Measurements from ENCODE around the gene HS1BP3. TPM values are rescaled to one million over a fixed set of nuclear protein-coding genes. Genes with fewer than 3 reads are reported as not detected.

Gene HS1BP3
- polyA plus RNA-seq, 2 of the 4 experiments (the other 2 are of a cell fraction) = 12.4 to 23.5 TPM

GRCh38 chr2:20599861-20600461 is 50.9 kb downstream of the HS1BP3 start:
- no peak for TF ChIP-seq TFCP2L1 (CRISPR knock-in tag; IDR thresholded peaks at IDR 0.05)
- TF ChIP-seq TP53 (CRISPR knock-in tag; IDR thresholded peaks at IDR 0.05) = no peak
- no peak for TF ChIP-seq ZFP36 (IDR thresholded peaks at IDR 0.05; ENCODE audit: borderline replicate concordance, partially characterized antibody)
- TF ChIP-seq ZC3H11A (IDR thresholded peaks at IDR 0.05) = no peak
- no peak for TF ChIP-seq CBX8 (IDR thresholded peaks at IDR 0.05)
- no peak for TF ChIP-seq BCL3 (IDR thresholded peaks at IDR 0.05)
- TF ChIP-seq MAX (IDR thresholded peaks at IDR 0.05) = no peak

GRCh38 chr2:20599001-20599600 is 51.8 kb downstream of the HS1BP3 start:
- Histone ChIP-seq H3K9me3 (no peaks in the 10 kb centered on the region), H3K4me2 (no peak overlapping the region), H3K4me3 (no peak overlapping the region), H3K27ac (peak overlapping the region; percentile 19 to 63; a peak in 4 of 6 replicates), H3K4me1 (peaks cover 34% of the 10 kb centered on the region)
- TF ChIP-seq ZSCAN20 (CRISPR knock-in tag; IDR thresholded peaks at IDR 0.05) = no peak
- no peak for TF ChIP-seq NPAS2 (CRISPR knock-in tag; IDR thresholded peaks at IDR 0.05; ENCODE audit: borderline replicate concordance)
- FAIRE-seq (no peak), DNase-seq (ENCODE audit: low read depth in 1 of 2, low spot score in 1 of 2) (no peak), ATAC-seq (no peak)
- ChIA-PET CTCF (interaction anchor here (0.7 to 12.0 kb wide), 21 partner anchors 9 to 194 kb away, joined by 3 to 112 read pairs (median 4); partner anchors contain the start of gene HS1BP3), POLR2A (interaction anchor here (7.3 kb wide), 1 partner anchor 152 kb away, joined by 51 read pairs; the partner anchor contains the start of gene RHOB)
- WGBS (ENCODE audit: missing lambda C conversion rate) = 80% methylated on average over 12 of the region's 12 CpGs

More at GRCh38 chr2:20599861-20600461, 50.9 kb downstream of the HS1BP3 start:
- FAIRE-seq (no peak), ATAC-seq (no peak), DNase-seq (ENCODE audit: low read depth in 1 of 2, low spot score in 1 of 2) (no peak)
- Histone ChIP-seq H3K9me3 (no peaks in the 10 kb centered on the region), H3K4me2 (no peak overlapping the region), H3K4me1 (peaks cover 27% of the 10 kb centered on the region), H3K27ac (peak overlapping the region; percentile 7 to 63; a peak in 4 of 6 replicates), H3K4me3 (no peak overlapping the region)
- WGBS (ENCODE audit: missing lambda C conversion rate) = 89% methylated on average over 10 of the region's 10 CpGs
- ChIA-PET CTCF (interaction anchor here (0.6 to 12.0 kb wide), 22 partner anchors 9 to 338 kb away, joined by 3 to 112 read pairs (median 4); partner anchors contain the start of genes HS1BP3 and RHOB), POLR2A (interaction anchor here (7.3 kb wide), 1 partner anchor 153 kb away, joined by 51 read pairs; the partner anchor contains the start of gene RHOB)

- no peak overlapping the region for H3K4me2 ChIP-seq
- H3K4me1 ChIP-seq = peaks cover 46% of the 10 kb centered on the region
- no peak for FAIRE-seq
- no peak for ATAC-seq
- ChIA-PET CTCF (interaction anchor here (0.9 to 12.0 kb wide), 7 partner anchors 18 to 201 kb away, joined by 3 to 112 read pairs (median 5); no protein-coding TSS in a partner anchor), POLR2A (interaction anchor here (7.3 kb wide), 1 partner anchor 151 kb away, joined by 51 read pairs; the partner anchor contains the start of gene RHOB)
- H3K9me3 ChIP-seq = no peaks in the 10 kb centered on the region
- DNase-seq (ENCODE audit: low read depth in 1 of 2, low spot score in 1 of 2) = no peak
- TF ChIP-seq BCL3 (IDR thresholded peaks at IDR 0.05) (no peak), SMC3 (IDR thresholded peaks at IDR 0.05) (no peak), POLR2A (IDR thresholded peaks at IDR 0.05; ENCODE audit: low read length) (no peak)
- H3K27ac ChIP-seq = peak overlapping the region; percentile 25 to 75; a peak in 2 of 6 replicates
- no peak overlapping the region for H3K4me3 ChIP-seq
- 88% methylated on average over 6 of the region's 6 CpGs for WGBS (ENCODE audit: missing lambda C conversion rate)
Observed at GRCh38 chr2:20597860-20598183, 53.1 kb downstream of the HS1BP3 start.

DNA sequence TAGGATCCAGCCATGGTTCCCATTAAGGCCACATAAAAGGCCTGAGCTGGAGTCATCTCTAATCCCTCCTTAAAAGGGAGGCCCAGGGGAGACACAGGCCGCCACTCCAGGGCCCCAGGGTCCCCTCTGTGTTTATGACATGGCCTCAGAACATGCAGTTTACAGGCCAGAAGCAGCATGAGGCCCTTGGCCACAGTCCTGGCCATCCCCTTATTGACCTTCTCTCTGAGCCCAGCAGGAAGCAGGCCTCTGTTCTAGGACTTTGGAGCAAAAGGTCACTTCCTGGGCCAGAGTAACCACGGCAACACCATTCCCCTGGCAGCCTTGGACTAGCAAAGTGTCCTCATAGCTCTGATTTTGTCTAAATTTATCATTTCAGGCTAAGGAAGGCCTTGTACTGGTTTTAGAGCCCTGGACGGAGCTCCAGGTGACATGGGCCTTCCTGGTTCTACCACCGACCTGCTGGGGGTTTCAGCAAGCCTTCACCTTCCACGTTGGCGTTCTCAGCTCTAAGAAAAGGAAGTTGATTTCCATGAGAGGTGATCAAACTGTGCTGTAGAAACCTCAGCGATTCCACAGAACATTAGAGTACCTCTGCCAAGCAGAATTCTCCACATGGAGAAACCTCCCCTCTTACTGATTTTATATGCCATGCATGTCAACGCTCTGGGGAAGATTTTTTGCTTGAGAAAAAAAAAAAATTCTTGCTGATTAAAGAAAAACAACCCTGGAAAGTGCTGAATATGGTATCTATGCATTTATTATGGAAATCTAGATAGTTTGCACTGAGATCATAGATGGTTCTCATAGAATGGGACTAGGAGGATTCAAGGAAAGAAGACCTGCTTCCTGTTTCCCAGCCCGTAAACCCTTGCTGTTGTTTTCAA is 53.7 kb downstream of the HS1BP3 start:
- ChIA-PET POLR2A (interaction anchor here (0.5 to 7.3 kb wide), 2 partner anchors 40 to 150 kb away, joined by 3 to 51 read pairs; partner anchors contain the start of gene RHOB), CTCF (interaction anchor here (0.7 to 12.0 kb wide), 12 partner anchors 8 to 186 kb away, joined by 3 to 112 read pairs (median 4); partner anchors contain the start of gene HS1BP3)
- WGBS (ENCODE audit: missing lambda C conversion rate) = 77% methylated on average over 9 of the region's 9 CpGs
- no peak for ATAC-seq
- FAIRE-seq = no peak
- no peak overlapping the region for H3K4me3 ChIP-seq
- H3K27ac ChIP-seq = peak overlapping the region; percentile 75 to 89; a peak in 5 of 6 replicates
- H3K9me3 ChIP-seq = no peaks in the 10 kb centered on the region
- no peak for TF ChIP-seq PHF8 (IDR thresholded peaks at IDR 0.05; ENCODE audit: borderline replicate concordance, low read depth)
- no peak for TF ChIP-seq MYC (IDR thresholded peaks at IDR 0.05; ENCODE audit: borderline replicate concordance, low read length)
- TF ChIP-seq E2F6 (IDR thresholded peaks at IDR 0.05; ENCODE audit: borderline replicate concordance, low read depth) = no peak
- 0 out of 2 replicates have a peak, but pooled peaks have one; percentile 46 for TF ChIP-seq ESRRA (IDR thresholded peaks at IDR 0.05; ENCODE audit: borderline replicate concordance, low read length)
- TF ChIP-seq RAD21 (conservative IDR thresholded peaks at IDR 0.05 in 1 of 2, IDR thresholded peaks at IDR 0.05 in 1 of 2) = no peak
- TF ChIP-seq ZFP36 (IDR thresholded peaks at IDR 0.05; ENCODE audit: borderline replicate concordance, partially characterized antibody) = no peak
- no peak for TF ChIP-seq FOSB (CRISPR knock-in tag; IDR thresholded peaks at IDR 0.05)
- no peak for TF ChIP-seq NPAS2 (CRISPR knock-in tag; IDR thresholded peaks at IDR 0.05; ENCODE audit: borderline replicate concordance)
- no peak for TF ChIP-seq POLR2AphosphoS2 (conservative IDR thresholded peaks at IDR 0.05; ENCODE audit: low read length)
- H3K4me2 ChIP-seq = peak overlapping the region; percentile 12; the same call in 1 of the 3 replicates
- H3K4me1 ChIP-seq = peaks cover 53% of the 10 kb centered on the region
- no peak for DNase-seq (ENCODE audit: low read depth in 1 of 2, low spot score in 1 of 2)

Data from A549 (cell line).